Ishikawa (cell line): Measurements from ENCODE around the gene KLHDC9.

Experiments
- EP300 ChIP-seq: IDR thresholded peaks from 2 replicates; pipeline ENCODE4 v1.6.1; 2012; ENCODE audit warnings: borderline replicate concordance
- FOXM1 ChIP-seq: IDR thresholded peaks from 2 replicates; pipeline ENCODE4 v1.6.1; 2012; ENCODE audit warnings: low read depth, borderline replicate concordance
- TAF1 ChIP-seq: IDR thresholded peaks from 2 replicates; pipeline ENCODE4 v1.6.1; 2012; ENCODE audit warnings: low read depth, mild to moderate bottlenecking
- ZBTB7A ChIP-seq: IDR thresholded peaks from 2 replicates; pipeline ENCODE4 v1.6.1; 2012; ENCODE audit warnings: low read depth
- TF ChIP-seq, protein P1 (sequence below): IDR thresholded peaks from 2 replicates; pipeline ENCODE4 v1.6.1; 2012

DNA sequence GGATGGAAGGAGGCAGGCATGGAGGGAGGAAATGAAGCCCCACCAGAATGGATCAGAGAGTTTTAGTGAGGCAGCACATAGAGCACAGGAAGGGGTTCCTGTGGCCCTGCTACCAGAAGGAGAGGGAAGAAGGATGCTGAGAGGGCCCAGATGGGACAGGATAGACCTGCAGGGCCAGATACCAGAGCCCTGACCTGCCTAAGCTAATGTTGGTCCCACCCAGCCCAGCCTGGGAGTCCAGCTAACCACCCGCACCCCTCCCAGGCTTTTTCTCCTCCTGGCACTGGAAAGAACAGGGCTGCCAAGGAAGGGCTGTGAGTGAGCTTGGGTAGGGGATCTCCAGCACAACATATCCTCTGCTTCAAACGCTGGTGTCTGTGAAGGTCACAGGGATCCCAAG, 15.7 kb upstream of the KLHDC9 start:
- TF ChIP-seq ZBTB7A, result no peak
- no peak for TF ChIP-seq TAF1
- TF ChIP-seq, protein P1, sequence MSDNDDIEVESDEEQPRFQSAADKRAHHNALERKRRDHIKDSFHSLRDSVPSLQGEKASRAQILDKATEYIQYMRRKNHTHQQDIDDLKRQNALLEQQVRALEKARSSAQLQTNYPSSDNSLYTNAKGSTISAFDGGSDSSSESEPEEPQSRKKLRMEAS, result no peak
- no peak for TF ChIP-seq EP300
- no peak for TF ChIP-seq FOXM1
